H1 (cell line): ENCODE measurements around the gene MITF.
"Not testable (repeated sequence)": the region's sequence is repeated elsewhere in the genome, so short reads cannot be mapped to it uniquely, and the experiment has no call there.

Experiments used
- ATF3 ChIP-seq: IDR thresholded peaks from 2 replicates; pipeline ENCODE4 v1.6.1; 2011; ENCODE audit warnings: low read depth, mild to moderate bottlenecking, low read length; ENCODE audit not compliant: insufficient read depth
- CEBPB ChIP-seq: IDR thresholded peaks from 2 replicates; pipeline ENCODE4 v1.6.1; 2012; ENCODE audit warnings: low read depth, low read length
- CTCF ChIP-seq, 3 experiments: IDR thresholded peaks; 1 replicate in 2 of 3; 2 replicates in 1 of 3; pipeline versions ENCODE4 v1.5.1 to v1.6.1; 2011; ENCODE audit warnings: low read length in 3 of 3, mild to moderate bottlenecking in 3 of 3, inconsistent platforms in 2 of 3, low read depth in 1 of 3, moderate library complexity in 1 of 3; ENCODE audit not compliant: insufficient read depth in 1 of 3; ENCODE audit errors: control extremely low read depth in 1 of 3
- EP300 ChIP-seq, 2 experiments: IDR thresholded peaks; 1 replicate in 1 of 2; 2 replicates in 1 of 2; pipeline ENCODE4 v1.6.1; 2011 to 2012; ENCODE audit warnings: low read depth in 2 of 2, low read length in 2 of 2, mild to moderate bottlenecking in 2 of 2, borderline replicate concordance in 1 of 2, inconsistent platforms in 1 of 2, moderate library complexity in 1 of 2
- EZH2 ChIP-seq: fragments of 200-600 bp; sonication (generic); IDR thresholded peaks from 2 replicates; pipeline ENCODE4 v1.7.1; 2012; ENCODE audit warnings: low read depth, mild to moderate bottlenecking, moderate library complexity, low read length, inconsistent platforms; ENCODE audit not compliant: severe bottlenecking
- POLR2A ChIP-seq, 2 experiments: IDR thresholded peaks; 1 replicate in 1 of 2; 2 replicates in 1 of 2; pipeline ENCODE4 v1.6.1; 2011; ENCODE audit warnings: low read depth in 2 of 2, low read length in 2 of 2, mild to moderate bottlenecking in 2 of 2; ENCODE audit errors: control extremely low read depth in 1 of 2
- POLR2AphosphoS5 ChIP-seq: IDR thresholded peaks from 2 replicates; pipeline ENCODE4 v1.6.1; 2011; ENCODE audit warnings: low read depth, low read length
- RNF2 ChIP-seq: fragments of 200-900, 300-1000 bp; sonication (generic); IDR thresholded peaks from 2 replicates; pipeline ENCODE4 v1.7.1; 2016; ENCODE audit warnings: borderline replicate concordance, low read depth, mild to moderate bottlenecking, antibody characterized with exemption, low read length; ENCODE audit not compliant: poor library complexity, severe bottlenecking; ENCODE audit errors: missing control alignments
- SP2 ChIP-seq: IDR thresholded peaks from 2 replicates; pipeline ENCODE4 v1.6.1; 2012; ENCODE audit warnings: mild to moderate bottlenecking, low read length, inconsistent platforms
- USF2 ChIP-seq: IDR thresholded peaks from 2 replicates; pipeline ENCODE4 v1.6.1; 2011; ENCODE audit warnings: low read length, improper control_type of control experiment

GRCh38 chr3:69920009-69920408 lies 180.7 kb downstream of the MITF start:
- peak; percentile 37 to 57 (median 43) for TF ChIP-seq CTCF (IDR thresholded peaks at IDR 0.05; ENCODE audit: control extremely low read depth in 1 of 3, insufficient read depth in 1 of 3, low read depth in 1 of 3, low read length in 3 of 3)
- not testable (repeated sequence) for TF ChIP-seq EP300 (IDR thresholded peaks at IDR 0.05; ENCODE audit: borderline replicate concordance in 1 of 2, low read depth in 2 of 2, low read length in 2 of 2); RNF2; EZH2; POLR2A (IDR thresholded peaks at IDR 0.05; ENCODE audit: control extremely low read depth in 1 of 2, low read depth in 2 of 2, low read length in 2 of 2); SP2; ATF3; POLR2AphosphoS5; USF2; CEBPB
